Breast epithelium (tissue), 4 donors: ENCODE data around the gene ADAMTS18. TPM values are rescaled to one million over a fixed set of nuclear protein-coding genes. Genes with fewer than 3 reads are reported as not detected.

ENCODE experiments used
- DNase-seq, 2 donors: peaks; one replicate each; pipeline ENCODE4 v3.0.0-alpha.2; 2019; ENCODE audit warnings: low spot score in 2 of 2
- H3K27ac ChIP-seq, 2 donors: fragments of 200-600 bp; sonication (generic) in 1 of 2; one replicate each; pipeline ENCODE4 v1.5.1; 2016 to 2019; ENCODE audit warnings: mild to moderate bottlenecking in 1 of 2
- H3K27me3 ChIP-seq, 2 donors: fragments of 200-600 bp; sonication (generic) in 1 of 2; one replicate each; pipeline versions ENCODE4 v1.5.1 to v1.6.0; 2017 to 2019; ENCODE audit warnings: control low read depth in 1 of 2, mild to moderate bottlenecking in 1 of 2
- H3K36me3 ChIP-seq: fragments of 200-600 bp; one replicate; pipeline ENCODE4 v1.5.1; 2019
- H3K4me1 ChIP-seq, 2 donors: fragments of 200-600 bp; sonication (generic); one replicate each; pipeline ENCODE4 v1.5.1; 2016 to 2019; ENCODE audit warnings: control low read depth in 1 of 2
- H3K4me3 ChIP-seq, 3 donors: fragments of 200-600 bp; sonication (generic); 1 replicate in 2 of 3; 2 replicates in 1 of 3; pipeline ENCODE4 v1.5.1; 2016 to 2019; ENCODE audit warnings: mild to moderate bottlenecking in 3 of 3, moderate library complexity in 2 of 3
- H3K9me3 ChIP-seq, 2 donors: fragments of 200-600 bp; sonication (generic) in 1 of 2; one replicate each; pipeline ENCODE4 v1.5.1; 2016 to 2019; ENCODE audit warnings: control low read depth in 1 of 2
- POLR2A ChIP-seq: fragments of 450-650 bp; IDR thresholded peaks from one replicate; pipeline ENCODE4 v1.6.1; 2016; ENCODE audit warnings: antibody characterized with exemption, mild to moderate bottlenecking, moderate library complexity
- POLR2AphosphoS5 ChIP-seq, 3 donors: sonication (generic); formaldehyde crosslinking; IDR thresholded peaks; one replicate each; pipeline ENCODE4 v1.6.1; 2017; ENCODE audit warnings: antibody characterized with exemption in 3 of 3
- intact Hi-C: fragments of 100-400 bp; cut with DNase I; formaldehyde crosslinking; loops from one replicate; pipeline ENCODE4 v1.15.1; 2023; ENCODE audit warnings: low total_unique reads
- total RNA-seq, 3 donors: library from RNA; depleted of rRNA; stranded (reverse); fragments of >200 nt; gene quantifications; one replicate each; pipeline ENCODE4 v1.1.0, GENCODE V29; 2016
- TF ChIP-seq, protein P1 (sequence below), 3 donors: fragments of 450-650 bp; IDR thresholded peaks; one replicate each; pipeline ENCODE4 v1.5.1; 2016 to 2017; ENCODE audit warnings: antibody characterized with exemption in 3 of 3, mild to moderate bottlenecking in 3 of 3, moderate library complexity in 3 of 3

ADAMTS18 gene
- total RNA-seq, 3 donors from 2014 or later, result 0.48 to 20.6 (median 1.9) TPM

DNA sequence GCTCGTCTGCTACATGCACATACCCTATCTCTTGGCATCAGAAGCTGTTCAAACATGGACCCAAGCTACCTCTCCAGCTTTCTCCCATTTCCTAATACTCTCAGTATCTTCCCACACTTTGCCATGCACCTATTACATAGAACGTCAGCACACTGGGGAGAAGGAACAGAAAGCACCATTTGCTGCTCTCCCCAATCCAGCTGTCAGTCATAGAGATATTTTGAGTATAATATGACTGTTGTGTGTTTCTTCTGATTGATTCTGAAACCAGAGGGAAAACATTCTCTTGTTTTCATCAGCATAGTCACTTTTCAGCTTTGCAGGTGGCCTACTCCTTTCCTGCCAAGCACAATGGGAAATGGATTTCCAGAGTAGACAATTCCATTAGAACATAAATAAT lies 107.1 kb downstream of the ADAMTS18 start:
- intact Hi-C loops, result no loop called here
- no peaks in the 10 kb centered on the region for H3K9me3 ChIP-seq
- TF ChIP-seq, protein P1, sequence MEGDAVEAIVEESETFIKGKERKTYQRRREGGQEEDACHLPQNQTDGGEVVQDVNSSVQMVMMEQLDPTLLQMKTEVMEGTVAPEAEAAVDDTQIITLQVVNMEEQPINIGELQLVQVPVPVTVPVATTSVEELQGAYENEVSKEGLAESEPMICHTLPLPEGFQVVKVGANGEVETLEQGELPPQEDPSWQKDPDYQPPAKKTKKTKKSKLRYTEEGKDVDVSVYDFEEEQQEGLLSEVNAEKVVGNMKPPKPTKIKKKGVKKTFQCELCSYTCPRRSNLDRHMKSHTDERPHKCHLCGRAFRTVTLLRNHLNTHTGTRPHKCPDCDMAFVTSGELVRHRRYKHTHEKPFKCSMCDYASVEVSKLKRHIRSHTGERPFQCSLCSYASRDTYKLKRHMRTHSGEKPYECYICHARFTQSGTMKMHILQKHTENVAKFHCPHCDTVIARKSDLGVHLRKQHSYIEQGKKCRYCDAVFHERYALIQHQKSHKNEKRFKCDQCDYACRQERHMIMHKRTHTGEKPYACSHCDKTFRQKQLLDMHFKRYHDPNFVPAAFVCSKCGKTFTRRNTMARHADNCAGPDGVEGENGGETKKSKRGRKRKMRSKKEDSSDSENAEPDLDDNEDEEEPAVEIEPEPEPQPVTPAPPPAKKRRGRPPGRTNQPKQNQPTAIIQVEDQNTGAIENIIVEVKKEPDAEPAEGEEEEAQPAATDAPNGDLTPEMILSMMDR (IDR thresholded peaks at IDR 0.05), result no peak
- TF ChIP-seq POLR2AphosphoS5 (IDR thresholded peaks at IDR 0.05) (no peak), POLR2A (no peak)
- no peak overlapping the region for H3K27ac ChIP-seq
- no peak for DNase-seq
- no peaks in the 10 kb centered on the region for H3K4me1 ChIP-seq
- H3K4me3 ChIP-seq, result no peak overlapping the region
- no peaks in the 10 kb centered on the region for H3K36me3 ChIP-seq
- H3K27me3 ChIP-seq, result no peaks in the 10 kb centered on the region

DNA sequence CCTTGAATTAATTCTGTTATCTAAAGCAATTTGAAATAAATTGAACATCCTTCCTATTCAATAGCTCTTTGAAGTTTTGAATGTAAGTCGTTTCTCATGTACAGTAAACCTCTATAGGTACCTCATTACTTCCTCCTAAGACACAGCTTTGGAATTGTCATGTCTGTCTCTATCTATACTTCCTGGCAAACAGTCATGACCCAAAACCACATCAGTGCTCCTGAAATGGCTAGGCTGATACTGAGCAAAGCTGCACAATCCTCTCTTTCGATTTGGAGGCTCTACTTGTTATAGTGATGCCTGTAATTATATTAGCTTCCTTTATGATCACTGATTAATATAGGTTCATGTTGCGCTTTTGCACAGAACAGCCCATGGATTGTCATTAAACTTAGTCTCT lies 110.1 kb downstream of the ADAMTS18 start:
- intact Hi-C loops, result no loop called here
- TF ChIP-seq, protein P1 (IDR thresholded peaks at IDR 0.05), result no peak
- TF ChIP-seq POLR2AphosphoS5 (IDR thresholded peaks at IDR 0.05) (no peak), POLR2A (no peak)

DNA sequence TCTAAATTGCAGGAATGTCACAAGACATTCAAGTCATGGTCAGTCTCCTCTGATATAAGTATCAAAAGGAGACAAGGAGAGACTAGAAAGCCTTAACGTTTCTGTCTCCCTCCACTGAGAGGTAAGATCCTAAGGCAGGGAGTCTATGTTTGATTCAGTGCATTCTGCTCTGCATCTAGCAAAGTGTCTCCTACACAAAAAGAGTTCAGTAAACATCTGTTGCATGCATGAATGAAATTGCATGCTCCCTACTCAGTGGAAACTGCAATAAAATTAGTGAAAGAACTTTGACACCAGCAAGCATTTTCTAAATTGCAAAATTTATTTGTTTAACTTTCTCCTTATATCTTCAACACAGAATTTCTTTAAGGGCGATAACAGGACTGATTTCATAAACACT lies 111.1 kb downstream of the ADAMTS18 start:
- intact Hi-C loops, result no loop called here
- no peak for DNase-seq
- H3K4me3 ChIP-seq, result no peak overlapping the region
- TF ChIP-seq POLR2AphosphoS5 (IDR thresholded peaks at IDR 0.05), result no peak
- TF ChIP-seq, protein P1 (IDR thresholded peaks at IDR 0.05), result no peak
- TF ChIP-seq POLR2A, result no peak
- H3K9me3 ChIP-seq, result no peaks in the 10 kb centered on the region
- H3K27ac ChIP-seq, result no peak overlapping the region
- H3K27me3 ChIP-seq, result no peaks in the 10 kb centered on the region
- H3K4me1 ChIP-seq, result no peaks in the 10 kb centered on the region
- no peaks in the 10 kb centered on the region for H3K36me3 ChIP-seq

More for the DNA sequence above, 110.1 kb downstream of the ADAMTS18 start:
- H3K4me3 ChIP-seq, result no peak overlapping the region
- H3K4me1 ChIP-seq, result no peaks in the 10 kb centered on the region
- H3K9me3 ChIP-seq, result no peaks in the 10 kb centered on the region
- H3K36me3 ChIP-seq, result no peaks in the 10 kb centered on the region
- H3K27me3 ChIP-seq, result no peaks in the 10 kb centered on the region
- DNase-seq, result no peak
- H3K27ac ChIP-seq, result no peak overlapping the region

DNA sequence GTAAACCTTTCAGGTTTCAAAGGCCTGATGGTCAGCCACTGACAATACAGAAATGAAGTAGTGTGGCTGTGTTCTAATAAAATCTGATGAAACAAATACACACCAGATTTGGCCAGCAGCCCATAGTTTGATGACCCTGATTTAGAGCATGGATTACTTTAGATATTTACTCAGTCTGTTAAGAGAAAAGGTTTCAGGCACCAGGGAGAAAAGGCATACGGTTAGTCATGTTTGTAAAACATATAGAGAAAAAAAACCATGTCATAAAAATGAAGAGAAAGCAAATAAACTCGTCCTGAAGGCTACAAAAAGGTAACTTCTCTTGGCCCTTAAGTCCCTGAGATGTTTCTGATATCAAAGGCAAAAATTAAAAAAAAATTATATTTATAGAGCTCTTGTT lies 112.1 kb downstream of the ADAMTS18 start:
- intact Hi-C loops, result no loop called here
- Histone ChIP-seq H3K4me3 (no peak overlapping the region), H3K4me1 (no peaks in the 10 kb centered on the region), H3K27me3 (no peaks in the 10 kb centered on the region), H3K27ac (no peak overlapping the region), H3K36me3 (no peaks in the 10 kb centered on the region), H3K9me3 (no peaks in the 10 kb centered on the region)
- no peak for DNase-seq
- TF ChIP-seq POLR2A, result no peak

DNA sequence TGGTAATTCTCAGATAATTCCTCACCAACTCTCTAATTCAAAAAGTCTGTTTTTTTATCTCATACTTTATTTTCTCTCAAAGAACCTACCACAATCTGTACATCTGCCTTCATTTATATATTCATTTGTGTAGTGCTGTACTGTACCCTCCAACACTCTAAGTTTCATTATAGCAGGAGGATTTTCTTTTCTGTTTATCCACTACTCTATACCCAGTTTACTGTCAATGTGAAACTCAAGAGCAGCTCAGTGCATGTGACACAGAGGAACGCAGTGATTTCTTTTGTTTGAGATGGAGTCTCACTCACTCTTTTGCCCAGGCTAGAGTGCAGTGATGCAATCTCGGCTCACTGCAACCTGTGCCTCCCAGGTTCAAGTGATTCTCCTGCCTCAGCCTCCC lies 117.8 kb downstream of the ADAMTS18 start:
- no peaks in the 10 kb centered on the region for H3K9me3 ChIP-seq
- intact Hi-C loops, result no loop called here
- H3K27ac ChIP-seq, result no peak overlapping the region
- H3K4me1 ChIP-seq, result no peaks in the 10 kb centered on the region
- no peak overlapping the region for H3K4me3 ChIP-seq
- H3K36me3 ChIP-seq, result no peaks in the 10 kb centered on the region
- H3K27me3 ChIP-seq, result no peaks in the 10 kb centered on the region
- TF ChIP-seq POLR2AphosphoS5 (IDR thresholded peaks at IDR 0.05), result no peak
- TF ChIP-seq POLR2A, result no peak
- TF ChIP-seq, protein P1 (IDR thresholded peaks at IDR 0.05), result no peak
- DNase-seq, result no peak

DNA sequence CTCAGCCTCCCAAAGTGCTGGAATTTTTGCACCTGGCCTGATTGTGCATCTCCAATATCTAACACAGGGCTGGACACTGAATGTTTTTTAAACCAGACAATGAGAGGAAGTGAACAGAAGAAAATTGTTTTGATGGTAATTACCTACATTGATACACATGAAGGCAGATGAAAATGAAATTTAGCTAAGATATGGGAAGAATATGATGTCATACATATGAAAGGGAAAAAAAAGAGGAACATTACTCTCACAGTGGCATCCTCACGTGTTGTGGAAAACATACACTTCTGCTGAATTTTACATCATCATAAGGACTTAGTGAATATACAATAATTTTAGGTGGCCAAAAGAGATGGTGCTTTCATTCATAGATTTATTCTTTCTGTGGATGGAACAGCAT lies 124.0 kb downstream of the ADAMTS18 start:
- H3K4me1 ChIP-seq, result no peaks in the 10 kb centered on the region
- no peak for DNase-seq
- no peak overlapping the region for H3K27ac ChIP-seq
- no peaks in the 10 kb centered on the region for H3K36me3 ChIP-seq
- TF ChIP-seq POLR2A (no peak), POLR2AphosphoS5 (IDR thresholded peaks at IDR 0.05) (no peak)
- TF ChIP-seq, protein P1 (IDR thresholded peaks at IDR 0.05), result no peak
- H3K9me3 ChIP-seq, result no peaks in the 10 kb centered on the region
- no peaks in the 10 kb centered on the region for H3K27me3 ChIP-seq
- intact Hi-C loops, result no loop called here
- no peak overlapping the region for H3K4me3 ChIP-seq
